ENCODE measurements around the gene NAALADL2. TPM values are rescaled to one million over a fixed set of nuclear protein-coding genes. Genes with fewer than 3 reads are reported as not detected.

NAALADL2 gene
- total RNA-seq, 1 donor from 2014 or later, result 5.9 TPM

DNA sequence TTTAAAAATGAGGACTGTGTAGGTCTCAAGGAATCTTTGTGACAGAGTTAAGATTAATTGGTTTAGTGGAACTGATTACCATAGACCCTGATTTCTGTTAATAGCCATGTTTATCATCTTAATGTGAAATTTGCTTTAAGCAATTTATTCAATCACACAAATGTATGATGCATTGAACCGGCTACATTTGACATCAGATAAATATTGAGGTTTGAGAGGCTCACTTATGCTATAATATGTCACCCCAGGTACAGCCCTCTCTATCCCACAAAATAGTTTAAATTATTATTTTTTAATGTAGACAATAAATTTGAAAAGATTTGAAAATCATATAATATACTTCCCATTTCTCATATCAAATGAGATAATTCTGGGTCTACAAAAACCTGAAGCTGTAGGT is 413.3 kb downstream of the NAALADL2 start:
- no peak for TF ChIP-seq CTCF (IDR thresholded peaks at IDR 0.05)
- H3K27ac ChIP-seq, result no peak overlapping the region

DNA sequence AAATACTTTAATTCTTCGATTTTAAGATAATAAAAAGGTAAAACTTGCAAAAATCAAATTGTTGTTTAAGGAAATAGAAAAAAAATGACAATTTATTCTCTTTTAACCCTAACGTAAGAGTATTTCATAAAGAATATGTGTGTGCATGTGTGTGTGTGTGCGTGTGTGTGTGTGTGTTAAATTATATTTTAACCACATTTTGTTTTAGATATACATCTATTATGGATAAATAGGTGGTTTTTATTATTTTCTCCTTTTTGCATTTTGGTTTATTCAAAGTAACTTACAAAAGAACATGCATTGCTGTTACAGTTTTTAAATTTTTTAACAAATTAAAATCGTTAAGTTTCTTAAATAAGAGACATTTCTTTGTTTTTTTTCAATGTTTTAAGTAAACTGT is 414.4 kb downstream of the NAALADL2 start:
- H3K27ac ChIP-seq, result no peak overlapping the region
- no peaks in the 10 kb centered on the region for H3K9me3 ChIP-seq
- no peaks in the 10 kb centered on the region for H3K36me3 ChIP-seq
- H3K4me3 ChIP-seq, result no peak overlapping the region
- no peak for DNase-seq (ENCODE audit: low spot score in 2 of 2)
- no peak for TF ChIP-seq CTCF (IDR thresholded peaks at IDR 0.05)
- intact Hi-C loops (cut with DNase I), result no loop called here
- H3K27me3 ChIP-seq, result no peaks in the 10 kb centered on the region
- peaks cover 0 to 6% of the 10 kb centered on the region in 2 donors for H3K4me1 ChIP-seq

More for the DNA sequence above, 413.3 kb downstream of the NAALADL2 start:
- H3K27me3 ChIP-seq, result no peaks in the 10 kb centered on the region
- no peak for DNase-seq (ENCODE audit: low spot score in 2 of 2)
- intact Hi-C loops (cut with DNase I), result no loop called here
- no peaks in the 10 kb centered on the region for H3K36me3 ChIP-seq
- no peaks in the 10 kb centered on the region for H3K4me1 ChIP-seq
- H3K4me3 ChIP-seq, result no peak overlapping the region
- no peaks in the 10 kb centered on the region for H3K9me3 ChIP-seq

DNA sequence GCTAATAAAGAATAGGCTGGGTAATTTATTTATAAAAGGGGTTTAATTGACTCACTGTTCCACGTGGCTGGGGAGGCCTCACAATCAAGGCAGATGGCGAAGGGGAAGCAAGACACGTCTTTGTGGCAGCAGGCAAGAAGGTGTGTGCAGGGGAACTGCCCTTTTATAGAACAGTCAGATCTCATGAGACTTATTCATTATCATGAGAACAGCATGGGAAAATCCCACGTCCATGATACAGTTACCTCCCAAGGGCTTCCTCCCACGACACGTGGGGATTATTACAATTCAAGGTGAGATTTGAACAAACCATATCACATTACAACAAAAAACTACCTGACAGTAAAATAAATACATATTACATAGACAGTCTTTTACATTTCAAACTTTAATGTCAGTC is 414.9 kb downstream of the NAALADL2 start:
- intact Hi-C loops (cut with DNase I), result no loop called here
- TF ChIP-seq CTCF (IDR thresholded peaks at IDR 0.05), result no peak

DNA sequence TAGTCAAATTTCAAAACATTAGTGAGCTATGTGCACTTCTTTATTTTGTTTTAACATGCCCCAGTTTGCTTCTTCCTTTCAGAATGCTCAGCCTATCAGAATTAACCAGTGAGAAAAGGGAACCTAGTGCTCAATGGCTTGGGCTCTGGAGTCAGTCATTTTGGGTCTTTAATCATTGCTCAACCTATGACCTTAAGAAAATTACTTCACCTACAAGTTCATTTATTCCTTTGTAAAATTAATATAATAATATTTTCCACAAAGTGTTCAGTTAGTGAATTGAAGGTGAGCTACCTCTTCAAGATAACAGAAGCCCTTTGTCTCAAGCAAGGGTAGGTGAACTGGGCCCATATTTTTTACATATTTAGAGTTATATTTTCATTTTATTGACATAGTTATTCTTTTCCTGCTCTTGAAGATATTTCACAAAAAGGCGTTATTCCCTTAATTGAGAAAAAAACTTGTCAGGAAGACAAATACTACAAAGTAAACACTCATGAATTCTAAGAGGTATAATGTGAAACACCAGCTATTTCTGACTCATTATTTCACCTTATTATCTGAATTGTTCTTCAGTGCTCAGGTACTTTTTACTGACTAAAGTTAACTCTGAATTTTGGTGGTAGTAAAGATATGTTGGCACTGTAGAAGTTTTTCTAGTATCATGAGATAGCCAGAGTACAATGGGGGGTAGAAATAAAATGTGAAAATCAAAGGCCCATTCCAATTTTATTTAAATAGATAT is 415.5 kb downstream of the NAALADL2 start:
- Histone ChIP-seq H3K9me3 (no peaks in the 10 kb centered on the region), H3K36me3 (no peaks in the 10 kb centered on the region), H3K27me3 (no peaks in the 10 kb centered on the region), H3K4me3 (no peak overlapping the region), H3K4me1 (peaks cover 0 to 11% of the 10 kb centered on the region in 2 donors), H3K27ac (no peak overlapping the region)
- TF ChIP-seq CTCF (IDR thresholded peaks at IDR 0.05), result no peak
- intact Hi-C loops (cut with DNase I), result no loop called here
- DNase-seq (ENCODE audit: low spot score in 2 of 2), result no peak

More for the DNA sequence above, 414.9 kb downstream of the NAALADL2 start:
- Histone ChIP-seq H3K27ac (no peak overlapping the region), H3K36me3 (no peaks in the 10 kb centered on the region), H3K4me1 (peaks cover 0 to 11% of the 10 kb centered on the region in 2 donors), H3K9me3 (no peaks in the 10 kb centered on the region), H3K27me3 (no peaks in the 10 kb centered on the region), H3K4me3 (no peak overlapping the region)
- DNase-seq (ENCODE audit: low spot score in 2 of 2), result no peak

- H3K4me3 ChIP-seq, result no peak overlapping the region
- H3K4me1 ChIP-seq, result peaks cover 0 to 11% of the 10 kb centered on the region in 2 donors
- DNase-seq (ENCODE audit: low spot score in 2 of 2), result no peak
- no peaks in the 10 kb centered on the region for H3K9me3 ChIP-seq
- H3K27ac ChIP-seq, result peak overlapping the region; percentile 31 to 53
- no peak for TF ChIP-seq CTCF (IDR thresholded peaks at IDR 0.05)
- no peaks in the 10 kb centered on the region for H3K27me3 ChIP-seq
- H3K36me3 ChIP-seq, result no peaks in the 10 kb centered on the region
- intact Hi-C loops (cut with DNase I), result no loop called here
Measured at GRCh38 chr3:175278680-175279079, 419.5 kb downstream of the NAALADL2 start.
